GM18867 (cell line): ENCODE results near the gene HERC2.
"Not testable (repeated sequence)": the region's sequence is repeated elsewhere in the genome, so short reads cannot be mapped to it uniquely, and the experiment has no call there.

Experiments
- ATAC-seq: cut with Tn5 transposase; IDR thresholded peaks from one replicate; pipeline ENCODE4 v1.9.1; 2021; ENCODE audit warnings: mild to moderate bottlenecking, moderate library complexity; ENCODE audit not compliant: unreplicated experiment

HERC2 gene

GRCh38 chr15:28322129-28322588, at the start of gene HERC2:
Gene HERC2, minus strand, starts transcription at chr15:28322179. Its CDS starts 746 bp downstream, at chr15:28321433.
- ATAC-seq, result not testable (repeated sequence)

- not testable (repeated sequence) for ATAC-seq
Observed at GRCh38 chr15:28365502-28365901, 43.5 kb upstream of the HERC2 start.

GRCh38 chr15:28357984-28358383, 36.0 kb upstream of the HERC2 start, which contains the start of gene GOLGA6L24:
Gene GOLGA6L24, minus strand, starts transcription at chr15:28358084. Its CDS starts 61 bp downstream, at chr15:28358023.
- not testable (repeated sequence) for ATAC-seq

GRCh38 chr15:28321358-28322078, 461 bp downstream of the HERC2 start:
- not testable (repeated sequence) for ATAC-seq

GRCh38 chr15:28319725-28320124, 2.3 kb downstream of the HERC2 start:
- ATAC-seq, result not testable (repeated sequence)

- not testable (repeated sequence) for ATAC-seq
Observed at GRCh38 chr15:28318828-28319227, 3.2 kb downstream of the HERC2 start.

GRCh38 chr15:28318122-28318521, 3.9 kb downstream of the HERC2 start:
- ATAC-seq, result not testable (repeated sequence)

GRCh38 chr15:28316958-28317357, 5.0 kb downstream of the HERC2 start:
- ATAC-seq, result not testable (repeated sequence)

GRCh38 chr15:28310454-28310853, 11.5 kb downstream of the HERC2 start:
- ATAC-seq, result not testable (repeated sequence)

- not testable (repeated sequence) for ATAC-seq
Observed at GRCh38 chr15:28308718-28309117, 13.3 kb downstream of the HERC2 start.

- not testable (repeated sequence) for ATAC-seq
Observed at GRCh38 chr15:28305700-28306099, 16.3 kb downstream of the HERC2 start.

GRCh38 chr15:28297434-28297833, 24.5 kb downstream of the HERC2 start:
- ATAC-seq, result not testable (repeated sequence)

- peak; percentile 80 for ATAC-seq
Observed at GRCh38 chr15:28296814-28297213, 25.2 kb downstream of the HERC2 start.

- not testable (repeated sequence) for ATAC-seq
Observed at GRCh38 chr15:28295009-28295563, 26.9 kb downstream of the HERC2 start.

- ATAC-seq, result not testable (repeated sequence)
Observed at GRCh38 chr15:28294560-28294959, 27.4 kb downstream of the HERC2 start.

GRCh38 chr15:28289694-28290463, 32.1 kb downstream of the HERC2 start:
- peak; percentile 22 for ATAC-seq

- peak; percentile 67 for ATAC-seq
Observed at GRCh38 chr15:28288830-28289693, 32.9 kb downstream of the HERC2 start.

GRCh38 chr15:28286659-28287058, 35.3 kb downstream of the HERC2 start:
- not testable (repeated sequence) for ATAC-seq

- no peak for ATAC-seq
Observed at GRCh38 chr15:28286031-28286430, 35.9 kb downstream of the HERC2 start.

GRCh38 chr15:28281876-28282275, 40.1 kb downstream of the HERC2 start:
- no peak for ATAC-seq
